ENCODE data around the gene IGF2.

The IGF2 gene

DNA sequence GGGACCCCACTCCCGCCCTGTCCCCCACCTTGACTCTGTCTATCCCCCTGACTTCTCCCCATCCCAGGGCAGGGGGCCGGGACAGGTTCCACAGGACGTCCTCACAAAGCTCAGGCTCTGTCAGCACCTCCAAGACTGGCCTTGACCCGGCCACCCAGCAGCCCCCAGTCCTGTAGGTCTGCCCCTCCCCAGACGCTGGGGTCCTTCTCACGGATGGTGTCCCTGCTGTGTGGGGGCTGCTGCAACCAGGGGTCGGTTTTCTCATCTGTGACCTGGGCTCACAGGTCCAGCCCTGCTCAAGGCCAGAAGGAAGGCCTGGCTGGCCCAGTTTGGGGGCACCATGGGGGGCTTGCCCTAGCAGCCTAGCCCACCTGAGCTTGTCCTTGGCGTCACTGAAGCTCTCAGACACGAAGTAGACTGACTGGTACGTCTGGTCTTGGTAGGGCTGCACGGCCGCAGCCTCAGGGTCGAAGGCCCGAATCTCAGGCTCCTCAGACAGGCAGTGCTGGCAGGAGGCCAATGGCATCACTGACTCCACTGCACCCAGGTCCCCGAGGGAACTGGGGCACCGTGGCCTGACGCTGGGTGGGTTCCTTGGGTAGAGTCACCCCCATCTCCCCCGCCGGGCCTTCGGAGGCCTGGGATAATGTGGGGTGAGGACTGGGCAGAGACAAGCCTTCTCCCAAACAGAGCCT is 25.8 kb upstream of the IGF2 start:
- H3K27ac Mint-ChIP-seq, result no peak overlapping the region
- no peaks in the 10 kb centered on the region for H3K4me1 Mint-ChIP-seq (ENCODE audit: low read depth)
- no peak overlapping the region for H3K4me3 Mint-ChIP-seq
- no peaks in the 10 kb centered on the region for H3K27me3 Mint-ChIP-seq (ENCODE audit: low read depth)
- no peaks in the 10 kb centered on the region for H3K36me3 Mint-ChIP-seq (ENCODE audit: low read depth)
- H3K9me3 Mint-ChIP-seq, result no peaks in the 10 kb centered on the region

- H3K27me3 Mint-ChIP-seq (ENCODE audit: low read depth), result no peaks in the 10 kb centered on the region
- no peaks in the 10 kb centered on the region for H3K9me3 Mint-ChIP-seq
- no peak overlapping the region for H3K27ac Mint-ChIP-seq
- no peaks in the 10 kb centered on the region for H3K36me3 Mint-ChIP-seq (ENCODE audit: low read depth)
- H3K4me1 Mint-ChIP-seq (ENCODE audit: low read depth), result no peaks in the 10 kb centered on the region
- no peak overlapping the region for H3K4me3 Mint-ChIP-seq
These were observed 24.9 kb upstream of the IGF2 start for GRCh38 chr11:2164081-2164480.

- H3K27me3 Mint-ChIP-seq (ENCODE audit: low read depth), result no peaks in the 10 kb centered on the region
- no peak overlapping the region for H3K27ac Mint-ChIP-seq
- no peak overlapping the region for H3K4me3 Mint-ChIP-seq
- H3K4me1 Mint-ChIP-seq (ENCODE audit: low read depth), result no peaks in the 10 kb centered on the region
- no peaks in the 10 kb centered on the region for H3K36me3 Mint-ChIP-seq (ENCODE audit: low read depth)
- H3K9me3 Mint-ChIP-seq, result no peaks in the 10 kb centered on the region
These were observed 24.3 kb upstream of the IGF2 start for GRCh38 chr11:2163428-2163978.

- Mint-ChIP-seq H3K27ac (no peak within 1 kb of the TSS), H3K9me3 (no peaks in the 10 kb centered on the region), H3K4me1 (ENCODE audit: low read depth) (no peaks in the 10 kb centered on the region), H3K4me3 (no peak within 1 kb of the TSS), H3K27me3 (ENCODE audit: low read depth) (no peaks in the 10 kb centered on the region), H3K36me3 (ENCODE audit: low read depth) (no peaks in the 10 kb centered on the region)
These were observed 21.6 kb upstream of the IGF2 start, which contains the start of gene INS for GRCh38 chr11:2160736-2161259. INS (minus strand) TSS chr11:2161209; CDS start chr11:2160971, 238 bp downstream.

DNA sequence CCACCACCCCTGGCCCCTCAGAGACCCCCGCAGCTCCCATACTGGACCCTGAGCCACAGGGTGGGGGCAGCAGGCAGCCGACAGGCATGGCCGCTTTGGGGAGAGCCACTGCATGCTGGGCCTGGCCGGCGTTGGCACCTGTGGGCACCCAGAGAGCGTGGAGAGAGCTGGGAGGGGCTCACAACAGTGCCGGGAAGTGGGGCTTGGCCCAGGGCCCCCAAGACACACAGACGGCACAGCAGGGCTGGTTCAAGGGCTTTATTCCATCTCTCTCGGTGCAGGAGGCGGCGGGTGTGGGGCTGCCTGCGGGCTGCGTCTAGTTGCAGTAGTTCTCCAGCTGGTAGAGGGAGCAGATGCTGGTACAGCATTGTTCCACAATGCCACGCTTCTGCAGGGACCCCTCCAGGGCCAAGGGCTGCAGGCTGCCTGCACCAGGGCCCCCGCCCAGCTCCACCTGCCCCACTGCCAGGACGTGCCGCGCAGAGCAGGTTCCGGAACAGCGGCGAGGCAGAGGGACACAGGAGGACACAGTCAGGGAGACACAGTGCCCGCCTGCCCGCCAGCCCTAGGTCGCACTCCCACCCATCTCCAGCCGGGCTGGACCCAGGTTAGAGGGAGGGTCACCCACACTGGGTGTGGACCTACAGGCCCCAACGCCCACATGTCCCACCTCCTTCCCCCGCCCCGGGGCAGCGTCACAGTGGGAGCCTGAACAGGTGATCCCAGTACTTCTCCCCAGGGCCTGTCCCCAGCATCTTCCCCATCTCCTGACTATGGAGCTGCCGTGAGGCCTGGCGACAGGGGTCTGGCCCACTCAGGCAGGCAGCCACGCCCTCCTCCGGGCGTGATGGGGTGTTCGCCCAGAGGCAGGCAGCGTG is 20.6 kb upstream of the IGF2 start:
- Mint-ChIP-seq H3K27me3 (ENCODE audit: low read depth) (no peaks in the 10 kb centered on the region), H3K4me3 (no peak overlapping the region), H3K9me3 (no peaks in the 10 kb centered on the region), H3K4me1 (ENCODE audit: low read depth) (no peaks in the 10 kb centered on the region), H3K27ac (no peak overlapping the region), H3K36me3 (ENCODE audit: low read depth) (no peaks in the 10 kb centered on the region)

GRCh38 chr11:2158966-2159365 is 19.8 kb upstream of the IGF2 start:
- H3K9me3 Mint-ChIP-seq, result no peaks in the 10 kb centered on the region
- no peaks in the 10 kb centered on the region for H3K27me3 Mint-ChIP-seq (ENCODE audit: low read depth)
- H3K4me1 Mint-ChIP-seq (ENCODE audit: low read depth), result no peaks in the 10 kb centered on the region
- no peaks in the 10 kb centered on the region for H3K36me3 Mint-ChIP-seq (ENCODE audit: low read depth)
- H3K4me3 Mint-ChIP-seq, result no peak overlapping the region
- no peak overlapping the region for H3K27ac Mint-ChIP-seq

GRCh38 chr11:2158296-2158737 is 19.1 kb upstream of the IGF2 start:
- Mint-ChIP-seq H3K36me3 (ENCODE audit: low read depth) (no peaks in the 10 kb centered on the region), H3K4me1 (ENCODE audit: low read depth) (no peaks in the 10 kb centered on the region), H3K27ac (no peak overlapping the region), H3K4me3 (no peak overlapping the region), H3K27me3 (ENCODE audit: low read depth) (no peaks in the 10 kb centered on the region), H3K9me3 (no peaks in the 10 kb centered on the region)

DNA sequence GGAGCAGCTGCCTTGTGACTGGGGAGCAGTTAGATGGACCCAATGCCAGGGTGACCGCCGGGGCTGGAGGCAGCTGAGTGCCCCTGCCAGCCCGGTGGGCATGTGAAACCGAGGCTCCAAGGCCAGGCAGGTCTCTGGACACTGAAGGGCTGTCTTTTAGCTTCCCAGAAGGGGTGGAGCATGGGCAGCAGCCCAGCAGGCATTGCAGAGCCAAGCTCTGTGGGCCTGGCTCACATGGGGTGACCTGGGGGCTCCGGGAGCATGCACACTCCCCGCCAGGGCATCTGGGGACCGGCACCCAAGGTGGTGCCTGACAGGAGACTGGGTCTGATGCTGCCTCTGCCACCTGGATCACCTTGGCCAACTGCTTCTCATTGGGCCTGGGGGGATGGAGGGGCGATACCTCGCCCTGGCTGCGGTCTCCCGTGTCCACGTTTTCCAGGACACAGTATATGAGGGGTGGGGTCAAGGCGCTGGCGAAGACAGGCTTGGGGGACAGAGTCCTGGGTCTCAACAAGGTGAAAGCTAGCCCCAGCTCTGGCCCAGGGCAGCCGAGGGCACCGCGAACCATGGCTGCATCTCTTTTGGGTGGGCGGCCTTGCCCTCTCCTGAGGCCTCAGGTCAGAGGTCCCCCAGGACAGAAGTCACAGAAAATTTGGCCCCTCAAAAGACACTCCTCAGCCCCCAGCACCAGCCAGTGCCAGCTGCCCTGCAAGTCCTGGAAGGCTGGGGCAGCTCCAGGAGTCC is 18.3 kb upstream of the IGF2 start:
- Mint-ChIP-seq H3K27me3 (ENCODE audit: low read depth) (no peaks in the 10 kb centered on the region), H3K4me1 (ENCODE audit: low read depth) (no peaks in the 10 kb centered on the region), H3K36me3 (ENCODE audit: low read depth) (no peaks in the 10 kb centered on the region), H3K27ac (no peak overlapping the region), H3K9me3 (no peaks in the 10 kb centered on the region), H3K4me3 (no peak overlapping the region)

- Mint-ChIP-seq H3K27ac (no peak overlapping the region), H3K4me3 (no peak overlapping the region), H3K4me1 (ENCODE audit: low read depth) (no peaks in the 10 kb centered on the region), H3K27me3 (ENCODE audit: low read depth) (no peaks in the 10 kb centered on the region), H3K36me3 (ENCODE audit: low read depth) (no peaks in the 10 kb centered on the region), H3K9me3 (no peaks in the 10 kb centered on the region)
These were observed 17.4 kb upstream of the IGF2 start for GRCh38 chr11:2156416-2157182.

DNA sequence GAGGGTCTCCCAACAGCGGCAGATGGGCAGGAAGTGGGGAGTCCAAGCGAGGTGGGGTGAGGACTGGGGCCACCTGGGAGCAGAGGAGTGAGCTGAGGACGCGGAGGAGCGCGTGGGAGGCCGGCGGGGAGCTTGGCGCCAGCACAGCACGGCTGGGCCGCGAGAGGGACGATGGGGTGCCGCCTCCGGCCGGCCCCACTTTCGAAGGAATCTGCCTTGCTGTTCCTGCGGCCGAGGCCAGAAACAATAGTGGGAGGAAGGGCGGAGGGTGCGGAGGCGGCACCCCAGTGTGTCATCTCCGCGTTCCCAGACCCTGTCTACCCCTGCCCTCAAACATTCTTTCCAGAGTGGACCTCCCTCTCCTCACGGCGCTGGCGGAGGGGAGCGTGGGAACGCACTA is 16.3 kb upstream of the IGF2 start:
- Mint-ChIP-seq H3K27me3 (ENCODE audit: low read depth) (peaks cover 5% of the 10 kb centered on the region), H3K4me3 (no peak overlapping the region), H3K36me3 (ENCODE audit: low read depth) (no peaks in the 10 kb centered on the region), H3K9me3 (no peaks in the 10 kb centered on the region), H3K27ac (no peak overlapping the region), H3K4me1 (ENCODE audit: low read depth) (no peaks in the 10 kb centered on the region)

- H3K4me3 Mint-ChIP-seq, result no peak overlapping the region
- no peaks in the 10 kb centered on the region for H3K4me1 Mint-ChIP-seq (ENCODE audit: low read depth)
- peaks cover 12% of the 10 kb centered on the region for H3K27me3 Mint-ChIP-seq (ENCODE audit: low read depth)
- H3K27ac Mint-ChIP-seq, result no peak overlapping the region
- H3K9me3 Mint-ChIP-seq, result no peaks in the 10 kb centered on the region
- H3K36me3 Mint-ChIP-seq (ENCODE audit: low read depth), result no peaks in the 10 kb centered on the region
These were observed 15.7 kb upstream of the IGF2 start for GRCh38 chr11:2154889-2155288.

- peaks cover 15% of the 10 kb centered on the region for H3K27me3 Mint-ChIP-seq (ENCODE audit: low read depth)
These were observed 15.0 kb upstream of the IGF2 start for GRCh38 chr11:2154195-2154585.

GRCh38 chr11:2153581-2154194 is 14.5 kb upstream of the IGF2 start:
- Mint-ChIP-seq H3K36me3 (ENCODE audit: low read depth) (no peaks in the 10 kb centered on the region), H3K27ac (no peak overlapping the region), H3K4me3 (no peak overlapping the region), H3K4me1 (ENCODE audit: low read depth) (no peaks in the 10 kb centered on the region), H3K9me3 (no peaks in the 10 kb centered on the region), H3K27me3 (ENCODE audit: low read depth) (peaks cover 19% of the 10 kb centered on the region)

More at GRCh38 chr11:2154195-2154585, 15.0 kb upstream of the IGF2 start:
- H3K27ac Mint-ChIP-seq, result no peak overlapping the region
- no peaks in the 10 kb centered on the region for H3K4me1 Mint-ChIP-seq (ENCODE audit: low read depth)
- no peaks in the 10 kb centered on the region for H3K9me3 Mint-ChIP-seq
- H3K4me3 Mint-ChIP-seq, result no peak overlapping the region
- H3K36me3 Mint-ChIP-seq (ENCODE audit: low read depth), result no peaks in the 10 kb centered on the region

All from T-helper 1 cell treated with Interleukin-12 subunit alpha and Interleukin-12 subunit beta and Interleukin-4 antibody, amounts not matched to agents 30 μg/mL and 1 μg/mL, for 36 hours (primary cell).